ENCODE data around the gene COX7A1.
"Not testable (repeated sequence)": the region's sequence is repeated elsewhere in the genome, so short reads cannot be mapped to it uniquely, and the experiment has no call there.

COX7A1 gene

GRCh38 chr19:36182612-36183244 lies 30.5 kb upstream of the COX7A1 start:
- H3K79me2 ChIP-seq (ENCODE audit: control insufficient read depth, insufficient read depth, low read length), result no peaks in the 10 kb centered on the region
- H2BK120ac ChIP-seq (ENCODE audit: low read depth, low read length), result no peak overlapping the region
- no peak overlapping the region for H2BK15ac ChIP-seq (replicated peaks; ENCODE audit: low read depth)
- no CpG with 5 or more reads among the region's 17 CpGs for WGBS (ENCODE audit: extremely low coverage, insufficient coverage, low lambda C conversion rate)
- H3K27ac ChIP-seq (ENCODE audit: low read depth, low read length), result no peak overlapping the region
- no peak overlapping the region for H4K8ac ChIP-seq (ENCODE audit: low read depth, low read length)
- H4K5ac ChIP-seq (ENCODE audit: low read length), result no peak overlapping the region
- H2AK5ac ChIP-seq (ENCODE audit: low read length), result no peak overlapping the region
- no peak overlapping the region for H3K23ac ChIP-seq (ENCODE audit: low read length)
- no peak overlapping the region for H3K56ac ChIP-seq (ENCODE audit: low read length)
- no peak overlapping the region for H2BK5ac ChIP-seq (ENCODE audit: low read length)
- H3K4me1 ChIP-seq (ENCODE audit: control insufficient read depth, low read depth, low read length), result no peaks in the 10 kb centered on the region
- no peak overlapping the region for H3K18ac ChIP-seq (ENCODE audit: low read length)
- H3K4me3 ChIP-seq (ENCODE audit: low read length), result no peak overlapping the region
- peak; percentile 87 for DNase-seq
- H3K9ac ChIP-seq (ENCODE audit: low read length), result no peak overlapping the region
- no peaks in the 10 kb centered on the region for H3K27me3 ChIP-seq (ENCODE audit: insufficient read depth, low read length, poor library complexity)
- no peak overlapping the region for H3K4ac ChIP-seq (ENCODE audit: low read depth, low read length)
- H3K36me3 ChIP-seq (ENCODE audit: control insufficient read depth, insufficient read depth, low read length), result no peaks in the 10 kb centered on the region
- no peak overlapping the region for H3K4me2 ChIP-seq (ENCODE audit: low read length)
- no peaks in the 10 kb centered on the region for H3K79me1 ChIP-seq (ENCODE audit: low read length)

- no CpG with 5 or more reads among the region's 2 CpGs for WGBS (ENCODE audit: extremely low coverage, insufficient coverage, low lambda C conversion rate)
- H4K5ac ChIP-seq (ENCODE audit: low read length); H2BK120ac ChIP-seq (ENCODE audit: low read depth, low read length); H3K79me1 ChIP-seq (ENCODE audit: low read length); H3K27me3 ChIP-seq (ENCODE audit: insufficient read depth, low read length, poor library complexity); H3K4ac ChIP-seq (ENCODE audit: low read depth, low read length); DNase-seq; H4K8ac ChIP-seq (ENCODE audit: low read depth, low read length); H3K23ac ChIP-seq (ENCODE audit: low read length); H3K36me3 ChIP-seq (ENCODE audit: control insufficient read depth, insufficient read depth, low read length); H3K9ac ChIP-seq (ENCODE audit: low read length); H3K4me3 ChIP-seq (ENCODE audit: low read length); H3K4me1 ChIP-seq (ENCODE audit: control insufficient read depth, low read depth, low read length); H3K79me2 ChIP-seq (ENCODE audit: control insufficient read depth, insufficient read depth, low read length); H2BK5ac ChIP-seq (ENCODE audit: low read length); H3K56ac ChIP-seq (ENCODE audit: low read length); H2AK5ac ChIP-seq (ENCODE audit: low read length); H3K4me2 ChIP-seq (ENCODE audit: low read length); H3K27ac ChIP-seq (ENCODE audit: low read depth, low read length); H3K18ac ChIP-seq (ENCODE audit: low read length); H2BK15ac ChIP-seq (replicated peaks; ENCODE audit: low read depth): not testable (repeated sequence)
Observed at GRCh38 chr19:36179077-36179476, 26.8 kb upstream of the COX7A1 start.

GRCh38 chr19:36173846-36174245 lies 21.6 kb upstream of the COX7A1 start:
- H3K4me1 ChIP-seq (ENCODE audit: control insufficient read depth, low read depth, low read length); H3K9ac ChIP-seq (ENCODE audit: low read length); H2BK5ac ChIP-seq (ENCODE audit: low read length); H3K4me3 ChIP-seq (ENCODE audit: low read length); H3K56ac ChIP-seq (ENCODE audit: low read length); H2BK15ac ChIP-seq (replicated peaks; ENCODE audit: low read depth); H4K5ac ChIP-seq (ENCODE audit: low read length); H3K27ac ChIP-seq (ENCODE audit: low read depth, low read length); H2AK5ac ChIP-seq (ENCODE audit: low read length); H2BK120ac ChIP-seq (ENCODE audit: low read depth, low read length); H4K8ac ChIP-seq (ENCODE audit: low read depth, low read length); H3K36me3 ChIP-seq (ENCODE audit: control insufficient read depth, insufficient read depth, low read length); H3K27me3 ChIP-seq (ENCODE audit: insufficient read depth, low read length, poor library complexity); H3K4me2 ChIP-seq (ENCODE audit: low read length); H3K18ac ChIP-seq (ENCODE audit: low read length); H3K23ac ChIP-seq (ENCODE audit: low read length); H3K79me1 ChIP-seq (ENCODE audit: low read length); H3K4ac ChIP-seq (ENCODE audit: low read depth, low read length); DNase-seq; H3K79me2 ChIP-seq (ENCODE audit: control insufficient read depth, insufficient read depth, low read length): not testable (repeated sequence)
- no CpG with 5 or more reads among the region's 8 CpGs for WGBS (ENCODE audit: extremely low coverage, insufficient coverage, low lambda C conversion rate)

GRCh38 chr19:36172852-36173251 lies 20.6 kb upstream of the COX7A1 start:
- H2BK5ac ChIP-seq (ENCODE audit: low read length), result no peak overlapping the region
- WGBS (ENCODE audit: extremely low coverage, insufficient coverage, low lambda C conversion rate), result no CpG with 5 or more reads among the region's 5 CpGs
- no peak overlapping the region for H3K23ac ChIP-seq (ENCODE audit: low read length)
- no peaks in the 10 kb centered on the region for H3K4me1 ChIP-seq (ENCODE audit: control insufficient read depth, low read depth, low read length)
- no peaks in the 10 kb centered on the region for H3K36me3 ChIP-seq (ENCODE audit: control insufficient read depth, insufficient read depth, low read length)
- no peak overlapping the region for H2BK120ac ChIP-seq (ENCODE audit: low read depth, low read length)
- no peaks in the 10 kb centered on the region for H3K79me2 ChIP-seq (ENCODE audit: control insufficient read depth, insufficient read depth, low read length)
- no peak overlapping the region for H3K9ac ChIP-seq (ENCODE audit: low read length)
- H3K4me2 ChIP-seq (ENCODE audit: low read length), result no peak overlapping the region
- no peaks in the 10 kb centered on the region for H3K27me3 ChIP-seq (ENCODE audit: insufficient read depth, low read length, poor library complexity)
- no peak overlapping the region for H4K5ac ChIP-seq (ENCODE audit: low read length)
- no peak overlapping the region for H3K18ac ChIP-seq (ENCODE audit: low read length)
- H4K8ac ChIP-seq (ENCODE audit: low read depth, low read length), result no peak overlapping the region
- H2BK15ac ChIP-seq (replicated peaks; ENCODE audit: low read depth), result no peak overlapping the region
- no peak overlapping the region for H3K4ac ChIP-seq (ENCODE audit: low read depth, low read length)
- no peak overlapping the region for H3K4me3 ChIP-seq (ENCODE audit: low read length)
- DNase-seq, result no peak
- no peak overlapping the region for H3K56ac ChIP-seq (ENCODE audit: low read length)
- H2AK5ac ChIP-seq (ENCODE audit: low read length), result no peak overlapping the region
- no peak overlapping the region for H3K27ac ChIP-seq (ENCODE audit: low read depth, low read length)
- no peaks in the 10 kb centered on the region for H3K79me1 ChIP-seq (ENCODE audit: low read length)

GRCh38 chr19:36169084-36169760 lies 17.0 kb upstream of the COX7A1 start:
- Histone ChIP-seq H4K5ac (ENCODE audit: low read length) (no peak overlapping the region), H3K27ac (ENCODE audit: low read depth, low read length) (no peak overlapping the region), H3K27me3 (ENCODE audit: insufficient read depth, low read length, poor library complexity) (no peaks in the 10 kb centered on the region), H3K4me2 (ENCODE audit: low read length) (no peak overlapping the region), H2BK5ac (ENCODE audit: low read length) (no peak overlapping the region), H2BK120ac (ENCODE audit: low read depth, low read length) (no peak overlapping the region), H3K9ac (ENCODE audit: low read length) (no peak overlapping the region), H3K4me3 (ENCODE audit: low read length) (no peak overlapping the region), H3K79me2 (ENCODE audit: control insufficient read depth, insufficient read depth, low read length) (no peaks in the 10 kb centered on the region), H3K4ac (ENCODE audit: low read depth, low read length) (no peak overlapping the region), H3K4me1 (ENCODE audit: control insufficient read depth, low read depth, low read length) (no peaks in the 10 kb centered on the region), H3K79me1 (ENCODE audit: low read length) (no peaks in the 10 kb centered on the region), H3K23ac (ENCODE audit: low read length) (no peak overlapping the region), H3K36me3 (ENCODE audit: control insufficient read depth, insufficient read depth, low read length) (no peaks in the 10 kb centered on the region), H3K18ac (ENCODE audit: low read length) (no peak overlapping the region), H2BK15ac (replicated peaks; ENCODE audit: low read depth) (no peak overlapping the region), H3K56ac (ENCODE audit: low read length) (no peak overlapping the region), H2AK5ac (ENCODE audit: low read length) (no peak overlapping the region), H4K8ac (ENCODE audit: low read depth, low read length) (no peak overlapping the region)
- DNase-seq, result no peak
- no CpG with 5 or more reads among the region's 9 CpGs for WGBS (ENCODE audit: extremely low coverage, insufficient coverage, low lambda C conversion rate)

GRCh38 chr19:36163813-36164212 lies 11.6 kb upstream of the COX7A1 start:
- WGBS (ENCODE audit: extremely low coverage, insufficient coverage, low lambda C conversion rate), result no CpG with 5 or more reads among the region's 12 CpGs
- DNase-seq, result no peak

More at GRCh38 chr19:36163813-36164212, 11.6 kb upstream of the COX7A1 start:
- Histone ChIP-seq H3K27ac (ENCODE audit: low read depth, low read length) (no peak overlapping the region), H3K27me3 (ENCODE audit: insufficient read depth, low read length, poor library complexity) (no peaks in the 10 kb centered on the region), H3K4ac (ENCODE audit: low read depth, low read length) (no peak overlapping the region), H2BK5ac (ENCODE audit: low read length) (no peak overlapping the region), H2BK120ac (ENCODE audit: low read depth, low read length) (no peak overlapping the region), H3K9ac (ENCODE audit: low read length) (no peak overlapping the region), H3K23ac (ENCODE audit: low read length) (no peak overlapping the region), H3K4me2 (ENCODE audit: low read length) (no peak overlapping the region), H4K8ac (ENCODE audit: low read depth, low read length) (no peak overlapping the region), H3K18ac (ENCODE audit: low read length) (no peak overlapping the region), H3K79me2 (ENCODE audit: control insufficient read depth, insufficient read depth, low read length) (no peaks in the 10 kb centered on the region), H3K4me3 (ENCODE audit: low read length) (no peak overlapping the region), H3K56ac (ENCODE audit: low read length) (no peak overlapping the region), H3K4me1 (ENCODE audit: control insufficient read depth, low read depth, low read length) (peaks cover 5% of the 10 kb centered on the region), H3K79me1 (ENCODE audit: low read length) (no peaks in the 10 kb centered on the region), H3K36me3 (ENCODE audit: control insufficient read depth, insufficient read depth, low read length) (no peaks in the 10 kb centered on the region), H4K5ac (ENCODE audit: low read length) (no peak overlapping the region), H2AK5ac (ENCODE audit: low read length) (no peak overlapping the region), H2BK15ac (replicated peaks; ENCODE audit: low read depth) (no peak overlapping the region)
